IPS-15b (cell line): ENCODE results near the gene NAXD.
"Not testable (repeated sequence)": the region's sequence is repeated elsewhere in the genome, so short reads cannot be mapped to it uniquely, and the experiment has no call there.

ENCODE experiments used
- H3K27me3 ChIP-seq: one replicate; pipeline ENCODE4 v1.6.1; 2013; ENCODE audit warnings: low read length; ENCODE audit not compliant: control insufficient read depth, insufficient read depth
- H3K36me3 ChIP-seq: one replicate; pipeline ENCODE4 v1.6.1; 2013; ENCODE audit warnings: low read length; ENCODE audit not compliant: control insufficient read depth, insufficient read depth
- H3K4me1 ChIP-seq: one replicate; pipeline ENCODE4 v1.6.1; 2013; ENCODE audit warnings: mild to moderate bottlenecking, low read length; ENCODE audit not compliant: control insufficient read depth, insufficient read depth
- H3K4me3 ChIP-seq: one replicate; pipeline ENCODE4 v1.5.1; 2013; ENCODE audit warnings: low read depth, low read length
- H3K9ac ChIP-seq: one replicate; pipeline ENCODE4 v1.6.1; 2013; ENCODE audit warnings: low read depth, mild to moderate bottlenecking, low read length
- H3K9me3 ChIP-seq: one replicate; pipeline ENCODE4 v1.6.1; 2013; ENCODE audit warnings: mild to moderate bottlenecking, low read length; ENCODE audit not compliant: control insufficient read depth, insufficient read depth

NAXD gene

DNA sequence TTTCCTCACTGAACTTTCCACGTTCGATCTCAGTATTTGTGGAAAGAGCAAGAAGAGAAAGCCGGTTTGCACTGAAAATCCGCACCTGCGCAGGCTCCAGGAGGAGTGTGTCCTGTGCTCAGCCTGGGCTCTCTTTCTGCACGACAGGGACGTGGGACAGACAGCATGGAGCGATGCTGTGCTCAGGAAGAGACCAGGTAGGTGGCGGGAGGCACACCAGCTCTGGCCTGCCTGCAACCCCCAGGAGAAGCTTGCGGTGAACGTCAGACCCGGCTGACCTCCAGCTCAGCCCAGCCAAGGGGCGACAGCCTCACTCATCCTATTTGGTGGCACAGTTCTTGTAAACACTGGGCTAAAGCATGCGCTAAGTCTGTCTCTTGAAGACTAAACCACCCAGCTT lies 35.9 kb downstream of the NAXD start:
- Histone ChIP-seq H3K4me3 (no peak overlapping the region), H3K4me1 (no peaks in the 10 kb centered on the region), H3K36me3 (peaks cover 15% of the 10 kb centered on the region), H3K27me3 (no peaks in the 10 kb centered on the region), H3K9ac (no peak overlapping the region), H3K9me3 (no peaks in the 10 kb centered on the region)

DNA sequence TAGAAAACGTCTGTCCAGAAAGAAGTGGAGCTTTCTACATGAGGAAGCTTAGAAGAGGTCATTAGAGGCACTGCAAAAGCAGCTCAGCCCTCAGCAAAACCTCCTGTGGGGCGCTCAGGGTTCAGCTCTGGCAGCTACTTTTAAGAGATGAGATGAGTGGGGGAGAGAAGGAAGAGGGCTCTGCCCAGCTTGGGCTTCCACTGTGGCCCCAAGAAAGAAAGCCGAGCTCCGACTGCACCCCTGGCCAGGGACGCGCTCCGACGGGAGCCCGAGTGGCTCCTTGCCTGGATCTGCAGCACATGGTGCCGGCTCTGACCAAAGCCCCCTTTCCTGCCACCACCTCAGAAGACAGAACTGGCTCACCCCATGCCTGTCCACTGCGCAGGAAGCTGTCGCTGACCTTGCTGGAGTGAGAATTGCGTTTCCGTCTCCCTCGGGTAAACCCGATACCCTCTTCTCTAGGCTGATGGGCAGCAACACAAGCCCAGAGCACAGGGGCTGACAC lies 36.4 kb downstream of the NAXD start:
- Histone ChIP-seq H3K4me1 (no peaks in the 10 kb centered on the region), H3K4me3 (no peak overlapping the region), H3K27me3 (no peaks in the 10 kb centered on the region), H3K9ac (no peak overlapping the region), H3K36me3 (peaks cover 15% of the 10 kb centered on the region), H3K9me3 (no peaks in the 10 kb centered on the region)

DNA sequence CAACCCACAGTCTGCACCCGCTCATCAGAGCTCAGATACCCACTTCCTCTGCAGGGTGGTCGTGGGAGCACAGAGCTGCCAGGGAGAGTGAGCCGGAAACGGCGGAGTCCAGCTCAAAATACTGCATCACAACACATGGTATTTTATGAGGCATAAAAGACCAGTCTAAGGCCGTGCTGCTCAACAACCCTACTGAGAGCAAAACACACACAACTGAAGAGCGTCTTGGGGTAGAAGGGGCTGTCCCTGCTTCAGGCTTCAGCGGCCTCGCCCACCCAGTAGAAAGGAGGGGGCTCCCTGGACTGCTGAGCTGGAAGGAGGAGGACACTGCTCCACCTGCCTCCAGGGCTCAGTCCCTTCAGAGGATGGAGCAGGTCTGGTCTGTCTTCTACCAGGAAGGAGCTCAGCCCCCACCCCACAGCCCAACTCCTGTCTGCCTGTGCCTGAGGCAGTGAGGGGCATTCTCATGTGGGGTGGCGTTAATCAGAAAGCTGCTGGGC lies 36.9 kb downstream of the NAXD start:
- H3K4me1 ChIP-seq, result no peaks in the 10 kb centered on the region
- peaks cover 15% of the 10 kb centered on the region for H3K36me3 ChIP-seq
- no peak overlapping the region for H3K9ac ChIP-seq
- H3K9me3 ChIP-seq, result no peaks in the 10 kb centered on the region
- no peaks in the 10 kb centered on the region for H3K27me3 ChIP-seq
- no peak overlapping the region for H3K4me3 ChIP-seq

GRCh38 chr13:110652764-110653163 lies 37.4 kb downstream of the NAXD start:
- Histone ChIP-seq H3K9me3 (no peaks in the 10 kb centered on the region), H3K27me3 (no peaks in the 10 kb centered on the region), H3K4me3 (no peak overlapping the region), H3K9ac (no peak overlapping the region), H3K4me1 (no peaks in the 10 kb centered on the region), H3K36me3 (peaks cover 15% of the 10 kb centered on the region)

GRCh38 chr13:110653271-110653670 lies 37.9 kb downstream of the NAXD start:
- H3K9ac ChIP-seq, result no peak overlapping the region
- H3K4me1 ChIP-seq, result no peaks in the 10 kb centered on the region
- H3K4me3 ChIP-seq, result no peak overlapping the region
- H3K27me3 ChIP-seq, result no peaks in the 10 kb centered on the region
- no peaks in the 10 kb centered on the region for H3K9me3 ChIP-seq
- peaks cover 15% of the 10 kb centered on the region for H3K36me3 ChIP-seq

DNA sequence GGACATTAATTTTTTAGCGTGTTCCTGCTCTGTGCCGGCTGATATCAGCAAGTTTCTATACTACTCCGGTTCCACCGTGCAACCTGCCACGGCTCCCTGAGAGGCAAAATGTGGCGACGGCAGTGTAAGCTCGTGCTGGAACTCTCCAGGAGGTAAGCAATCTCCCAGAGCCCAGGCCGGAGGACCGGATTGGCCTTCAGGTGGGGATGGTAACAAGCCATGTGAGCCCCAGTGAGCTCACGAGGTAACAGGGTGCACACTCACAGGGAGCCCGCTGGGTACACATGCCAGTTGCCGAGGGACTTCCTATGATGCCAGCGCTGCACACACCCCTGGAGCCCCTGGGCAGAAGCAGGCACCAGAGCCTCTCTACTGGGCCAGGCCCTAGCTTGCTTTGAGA lies 38.5 kb downstream of the NAXD start:
- Histone ChIP-seq H3K9me3 (no peaks in the 10 kb centered on the region), H3K4me3 (no peak overlapping the region), H3K36me3 (peaks cover 14% of the 10 kb centered on the region), H3K4me1 (no peaks in the 10 kb centered on the region), H3K9ac (no peak overlapping the region), H3K27me3 (no peaks in the 10 kb centered on the region)

GRCh38 chr13:110657196-110657595 lies 41.9 kb downstream of the NAXD start:
- no peak overlapping the region for H3K9ac ChIP-seq
- H3K27me3 ChIP-seq, result no peaks in the 10 kb centered on the region
- no peaks in the 10 kb centered on the region for H3K4me1 ChIP-seq
- H3K36me3 ChIP-seq, result peaks cover 2% of the 10 kb centered on the region
- no peaks in the 10 kb centered on the region for H3K9me3 ChIP-seq
- H3K4me3 ChIP-seq, result no peak overlapping the region

- H3K36me3 ChIP-seq, H3K27me3 ChIP-seq, H3K4me3 ChIP-seq, H3K4me1 ChIP-seq, H3K9ac ChIP-seq, H3K9me3 ChIP-seq: not testable (repeated sequence)
Measured at GRCh38 chr13:110658218-110658911, 43.0 kb downstream of the NAXD start.

GRCh38 chr13:110661256-110661655 lies 45.9 kb downstream of the NAXD start:
- Histone ChIP-seq H3K4me1 (no peaks in the 10 kb centered on the region), H3K9ac (no peak overlapping the region), H3K4me3 (no peak overlapping the region), H3K27me3 (no peaks in the 10 kb centered on the region), H3K36me3 (peaks cover 14% of the 10 kb centered on the region), H3K9me3 (no peaks in the 10 kb centered on the region)

GRCh38 chr13:110662091-110662490 lies 46.7 kb downstream of the NAXD start:
- Histone ChIP-seq H3K27me3 (no peaks in the 10 kb centered on the region), H3K9ac (no peak overlapping the region), H3K9me3 (no peaks in the 10 kb centered on the region), H3K4me3 (no peak overlapping the region), H3K36me3 (peaks cover 14% of the 10 kb centered on the region), H3K4me1 (no peaks in the 10 kb centered on the region)

- Histone ChIP-seq H3K9ac (no peak overlapping the region), H3K4me3 (no peak overlapping the region), H3K9me3 (no peaks in the 10 kb centered on the region), H3K36me3 (peaks cover 17% of the 10 kb centered on the region), H3K4me1 (no peaks in the 10 kb centered on the region), H3K27me3 (no peaks in the 10 kb centered on the region)
Measured at GRCh38 chr13:110662777-110663443, 47.6 kb downstream of the NAXD start.

GRCh38 chr13:110663491-110663890 lies 48.1 kb downstream of the NAXD start:
- no peaks in the 10 kb centered on the region for H3K27me3 ChIP-seq
- no peak overlapping the region for H3K9ac ChIP-seq
- H3K4me3 ChIP-seq, result no peak overlapping the region
- H3K36me3 ChIP-seq, result peaks cover 17% of the 10 kb centered on the region
- no peaks in the 10 kb centered on the region for H3K9me3 ChIP-seq
- no peaks in the 10 kb centered on the region for H3K4me1 ChIP-seq
